ENCODE measurements around the gene ITGAE.
"Not testable (repeated sequence)": the region's sequence is repeated elsewhere in the genome, so short reads cannot be mapped to it uniquely, and the experiment has no call there.

Gene ITGAE

DNA sequence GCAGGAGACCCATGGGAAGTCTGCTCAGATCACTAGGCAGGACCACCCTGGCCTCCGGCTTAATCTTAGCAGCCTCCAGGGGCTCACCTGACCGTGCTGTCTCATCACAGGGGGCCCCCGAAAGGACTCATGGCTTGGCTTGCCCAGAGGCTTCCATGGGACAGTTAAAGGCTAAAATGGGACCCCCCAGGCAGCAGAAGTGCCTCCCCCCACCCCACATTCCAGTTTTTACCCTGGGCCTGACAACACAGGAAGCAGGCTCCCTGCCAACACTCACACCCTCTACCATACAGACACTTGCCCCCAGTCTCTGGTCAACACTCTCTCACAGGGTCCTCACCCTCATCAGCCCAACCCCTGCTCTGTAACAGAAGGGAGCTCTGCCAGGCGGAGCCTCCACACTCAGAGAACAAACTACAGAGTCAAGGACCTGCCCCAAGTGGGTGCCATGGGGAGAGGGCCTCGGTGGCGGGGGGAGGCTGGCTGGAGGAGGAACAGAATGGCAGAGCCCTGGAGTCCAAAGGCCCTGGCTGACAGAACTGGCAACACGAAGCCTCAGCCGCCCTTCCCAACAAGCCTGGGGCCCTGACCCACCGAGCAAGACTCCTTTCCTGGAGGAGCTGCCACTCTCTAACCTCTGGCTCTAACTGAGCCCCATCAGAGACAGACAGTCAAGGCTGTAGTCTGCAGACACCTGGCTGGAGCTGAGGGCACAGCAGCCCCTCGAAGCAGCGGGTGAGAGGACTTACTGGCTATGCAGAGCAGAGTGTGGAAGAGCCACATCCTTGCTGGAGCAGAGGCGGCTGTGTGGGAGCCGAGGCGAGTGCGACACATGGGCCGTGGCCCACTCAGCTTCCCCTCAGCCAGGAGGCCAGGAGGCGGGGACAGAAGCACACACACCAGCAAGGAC, at the start of gene ITGAE:
TSS of gene ITGAE (minus strand) at position 827 of the 910 bp plus-strand sequence. CDS start at position 783, 44 bp downstream.
- DNase-seq = no peak

- no peak for DNase-seq
Measured at GRCh38 chr17:3848229-3848835, 47.3 kb upstream of the ITGAE start.

- no peak for DNase-seq
Measured at GRCh38 chr17:3847165-3847670, 46.2 kb upstream of the ITGAE start.

GRCh38 chr17:3846437-3847164, 45.6 kb upstream of the ITGAE start:
- DNase-seq = no peak

DNA sequence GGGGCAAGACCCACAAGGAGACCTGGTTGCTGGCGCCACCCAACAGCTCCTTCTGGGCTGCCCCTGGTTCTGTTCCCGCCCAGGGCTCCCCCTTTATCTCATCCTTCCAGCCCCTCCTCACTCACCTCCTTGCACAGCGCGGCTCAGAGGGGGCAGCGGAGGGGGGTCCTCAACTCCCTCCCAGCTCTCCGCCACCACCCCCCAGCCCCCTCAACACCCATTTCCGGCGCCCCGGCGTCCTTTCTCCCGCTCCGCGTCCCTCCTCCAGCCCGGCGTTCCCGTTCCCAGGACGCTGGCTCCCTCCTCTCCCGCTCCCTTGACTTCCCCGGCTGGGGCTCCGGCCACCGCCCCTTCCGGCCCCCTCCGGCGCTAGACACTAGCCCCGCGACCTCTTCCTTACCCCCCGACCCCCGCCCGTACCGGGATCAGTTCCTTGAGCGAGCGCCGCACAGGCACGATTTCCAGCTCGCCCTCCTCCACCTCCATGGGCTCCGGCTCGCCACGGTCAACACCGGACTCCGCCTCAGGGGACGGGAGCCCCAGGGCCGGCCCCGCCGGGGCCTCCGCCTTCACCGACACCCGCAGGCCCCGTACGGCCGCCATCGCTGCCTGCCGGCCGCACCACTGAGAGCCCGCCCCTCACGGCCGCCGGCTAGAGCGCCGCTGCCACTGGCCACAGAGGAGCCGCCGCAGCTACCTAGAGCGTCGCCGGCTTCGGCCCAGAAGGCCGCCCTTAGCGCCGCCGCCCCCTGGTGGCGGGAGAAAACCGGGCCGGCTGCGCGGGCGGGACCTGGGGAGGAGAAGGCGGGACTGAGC, 44.8 kb upstream of the ITGAE start, which contains the start of gene NCBP3:
TSS of gene NCBP3 (minus strand) at position 626 of the 816 bp plus-strand sequence. CDS start at position 603, 23 bp downstream.
- DNase-seq = peak; percentile 91

GRCh38 chr17:3845291-3845620, 44.3 kb upstream of the ITGAE start:
- DNase-seq = no peak

- DNase-seq = not testable (repeated sequence)
Measured at GRCh38 chr17:3844556-3844955, 43.6 kb upstream of the ITGAE start.

GRCh38 chr17:3843935-3844516, 43.0 kb upstream of the ITGAE start:
- peak; percentile 14 for DNase-seq

DNA sequence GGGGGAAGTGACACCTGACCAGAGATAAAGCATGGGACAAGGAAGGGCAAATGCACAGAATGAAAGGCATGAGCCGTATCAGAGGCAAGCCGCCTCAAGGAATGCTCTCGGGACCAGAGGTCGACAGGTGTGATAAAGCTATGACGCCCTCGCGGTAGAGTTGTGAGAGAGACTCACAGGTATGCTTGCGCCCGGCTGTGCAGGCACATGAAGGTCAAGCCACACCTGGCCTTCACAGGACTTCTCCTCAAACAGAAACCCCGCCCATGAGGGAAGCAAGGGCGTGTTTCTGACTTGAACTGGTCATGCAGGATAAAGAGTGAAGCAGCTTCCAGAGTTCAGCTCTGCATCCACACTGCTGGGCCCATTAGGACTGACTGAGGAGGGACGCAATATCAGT, 37.2 kb upstream of the ITGAE start:
- no peak for DNase-seq

GRCh38 chr17:3836551-3836950, 35.6 kb upstream of the ITGAE start:
- no peak for DNase-seq

GRCh38 chr17:3835410-3836229, 34.6 kb upstream of the ITGAE start:
- DNase-seq = no peak

- DNase-seq = no peak
Measured at GRCh38 chr17:3834811-3835210, 33.8 kb upstream of the ITGAE start.

GRCh38 chr17:3828852-3829232, 27.9 kb upstream of the ITGAE start:
- no peak for DNase-seq

- DNase-seq = no peak
Measured at GRCh38 chr17:3828151-3828851, 27.3 kb upstream of the ITGAE start.

- peak; percentile 42 for DNase-seq
Measured at GRCh38 chr17:3827124-3827773, 26.3 kb upstream of the ITGAE start.

DNA sequence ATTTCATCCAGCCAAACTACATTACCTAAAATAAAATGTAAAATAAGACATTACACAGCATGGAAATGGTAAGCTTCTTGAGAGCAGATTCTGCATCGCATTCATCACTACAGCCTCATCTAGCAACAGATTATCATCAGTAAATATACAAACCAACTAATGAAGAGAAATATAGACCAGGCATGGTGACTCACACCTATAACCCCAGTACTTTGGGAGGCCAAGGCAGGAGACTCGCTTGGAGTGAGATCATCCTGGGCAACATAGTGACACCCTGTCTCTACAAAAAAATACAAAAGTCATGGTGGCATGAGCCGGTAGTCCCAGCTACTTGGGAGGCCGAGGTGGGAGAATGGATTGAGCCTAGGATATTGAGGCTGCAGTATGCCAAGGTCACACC, 25.2 kb upstream of the ITGAE start:
- no peak for DNase-seq

DNA sequence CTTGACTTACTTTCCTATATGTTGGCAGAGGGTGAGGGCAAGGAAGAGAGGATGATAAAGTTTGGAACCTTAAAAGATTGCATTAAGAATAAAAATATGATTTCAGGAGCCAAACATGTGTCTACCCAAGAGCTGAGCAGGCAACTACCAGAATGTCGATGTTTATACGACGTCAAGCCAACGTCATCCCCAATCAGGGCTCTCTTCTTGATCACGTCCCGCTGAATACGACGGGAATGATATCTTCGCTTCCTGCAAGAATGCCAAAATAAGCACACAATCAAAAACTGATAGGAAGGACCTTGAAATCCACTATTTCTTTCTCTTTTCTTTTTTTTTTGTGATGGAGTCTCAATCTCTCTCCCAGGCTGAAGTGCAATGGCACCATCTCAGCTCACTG, 20.1 kb upstream of the ITGAE start:
- no peak for DNase-seq

DNA sequence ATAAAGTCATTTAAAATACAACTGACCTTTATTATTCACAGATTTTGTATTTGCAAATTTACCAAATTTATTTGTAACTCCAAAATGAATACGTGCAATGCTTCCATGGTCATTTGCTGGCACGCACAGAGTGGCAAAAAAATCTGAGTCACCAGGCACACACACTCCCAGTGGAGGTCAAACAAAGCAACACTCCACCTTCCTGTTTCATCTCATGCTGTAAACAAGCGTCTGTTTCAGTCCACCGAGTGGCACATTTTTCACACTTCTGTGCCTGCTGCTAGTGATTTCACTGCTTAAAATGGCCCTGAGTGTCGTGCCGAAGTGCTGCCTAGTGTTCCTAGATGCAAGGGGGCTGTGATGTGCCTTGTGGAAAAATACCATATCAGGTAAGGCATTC, 17.8 kb upstream of the ITGAE start:
- DNase-seq = no peak

- DNase-seq = no peak
Measured at GRCh38 chr17:3817851-3818605, 17.0 kb upstream of the ITGAE start.
